ENCODE results near the gene RPAP2.

Gene RPAP2

DNA sequence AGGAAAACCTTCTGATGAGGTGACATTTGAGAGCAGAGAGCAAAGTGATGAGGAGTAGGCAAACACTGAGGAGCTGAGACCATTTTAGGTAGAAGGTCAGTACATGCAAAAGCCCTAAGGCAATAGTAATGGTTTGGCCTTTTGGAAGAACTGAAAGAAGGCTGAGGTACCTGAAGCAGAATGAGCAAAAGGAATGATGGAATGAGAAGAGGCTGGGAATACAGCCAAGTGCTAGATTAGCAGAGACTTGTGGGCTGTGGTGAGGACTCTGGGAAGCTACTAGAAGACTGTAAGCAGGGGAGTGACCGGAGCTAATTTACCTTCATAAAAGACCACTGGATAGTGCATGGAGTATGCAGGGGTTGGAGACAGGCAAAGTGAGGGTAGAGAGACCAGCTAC is 110.0 kb downstream of the RPAP2 start:
- Histone ChIP-seq H3K27ac (no peak overlapping the region), H3K4me3 (IDR thresholded peaks at IDR 0.05; ENCODE audit: insufficient read depth, low read depth, low read length) (no peak overlapping the region), H3K4me1 (ENCODE audit: low read depth, poor library complexity, severe bottlenecking) (no peaks in the 10 kb centered on the region), H2AFZ (ENCODE audit: low read depth) (no peak overlapping the region), H3K36me3 (ENCODE audit: insufficient read depth) (no peaks in the 10 kb centered on the region), H3K4me2 (no peak overlapping the region), H3K79me2 (ENCODE audit: insufficient read depth, low read depth) (no peaks in the 10 kb centered on the region), H3K27me3 (ENCODE audit: insufficient read depth, low read depth) (no peaks in the 10 kb centered on the region), H4K20me1 (ENCODE audit: insufficient read depth) (no peaks in the 10 kb centered on the region), H3K9ac (no peak overlapping the region)
- TF ChIP-seq, protein P1, sequence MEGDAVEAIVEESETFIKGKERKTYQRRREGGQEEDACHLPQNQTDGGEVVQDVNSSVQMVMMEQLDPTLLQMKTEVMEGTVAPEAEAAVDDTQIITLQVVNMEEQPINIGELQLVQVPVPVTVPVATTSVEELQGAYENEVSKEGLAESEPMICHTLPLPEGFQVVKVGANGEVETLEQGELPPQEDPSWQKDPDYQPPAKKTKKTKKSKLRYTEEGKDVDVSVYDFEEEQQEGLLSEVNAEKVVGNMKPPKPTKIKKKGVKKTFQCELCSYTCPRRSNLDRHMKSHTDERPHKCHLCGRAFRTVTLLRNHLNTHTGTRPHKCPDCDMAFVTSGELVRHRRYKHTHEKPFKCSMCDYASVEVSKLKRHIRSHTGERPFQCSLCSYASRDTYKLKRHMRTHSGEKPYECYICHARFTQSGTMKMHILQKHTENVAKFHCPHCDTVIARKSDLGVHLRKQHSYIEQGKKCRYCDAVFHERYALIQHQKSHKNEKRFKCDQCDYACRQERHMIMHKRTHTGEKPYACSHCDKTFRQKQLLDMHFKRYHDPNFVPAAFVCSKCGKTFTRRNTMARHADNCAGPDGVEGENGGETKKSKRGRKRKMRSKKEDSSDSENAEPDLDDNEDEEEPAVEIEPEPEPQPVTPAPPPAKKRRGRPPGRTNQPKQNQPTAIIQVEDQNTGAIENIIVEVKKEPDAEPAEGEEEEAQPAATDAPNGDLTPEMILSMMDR (conservative IDR thresholded peaks at IDR 0.05; ENCODE audit: low read depth, low read length): no peak

DNA sequence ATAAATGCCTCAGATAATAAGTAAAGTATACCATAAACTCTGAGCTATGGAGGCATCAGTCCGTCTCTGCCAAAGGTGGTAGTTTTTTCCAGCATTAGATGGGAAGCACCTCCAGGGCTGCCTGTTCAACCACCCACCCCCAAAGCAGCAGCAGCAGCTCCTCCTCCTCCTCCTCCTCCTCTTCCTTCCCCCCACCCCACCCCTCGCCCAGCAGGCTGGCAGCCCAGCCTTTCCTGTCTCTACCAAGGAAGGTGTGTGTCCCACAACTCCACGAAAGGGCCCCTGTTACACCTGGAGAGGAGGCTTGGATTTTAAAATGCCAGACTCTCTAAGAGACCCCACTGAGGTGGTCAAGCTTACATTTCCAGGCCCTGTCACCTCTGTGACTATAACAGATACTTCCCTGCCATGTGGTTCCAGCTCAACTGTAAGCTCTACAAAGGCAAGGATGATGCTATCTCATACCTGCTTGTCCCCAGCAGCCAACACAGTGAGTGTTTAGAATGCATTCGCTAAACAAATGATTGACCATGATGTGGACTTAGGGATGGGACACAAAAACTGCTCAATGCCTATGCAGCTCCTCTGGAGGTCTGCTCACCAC is 111.2 kb downstream of the RPAP2 start:
- no peaks in the 10 kb centered on the region for H3K79me2 ChIP-seq (ENCODE audit: insufficient read depth, low read depth)
- no peak overlapping the region for H2AFZ ChIP-seq (ENCODE audit: low read depth)
- H3K9ac ChIP-seq: no peak overlapping the region
- no peaks in the 10 kb centered on the region for H3K36me3 ChIP-seq (ENCODE audit: insufficient read depth)
- no peak overlapping the region for H3K27ac ChIP-seq
- no peak overlapping the region for H3K4me2 ChIP-seq
- no peaks in the 10 kb centered on the region for H3K27me3 ChIP-seq (ENCODE audit: insufficient read depth, low read depth)
- H3K4me1 ChIP-seq (ENCODE audit: low read depth, poor library complexity, severe bottlenecking): no peaks in the 10 kb centered on the region
- TF ChIP-seq, protein P1 (conservative IDR thresholded peaks at IDR 0.05; ENCODE audit: low read depth, low read length): no peak
- no peak overlapping the region for H3K4me3 ChIP-seq (IDR thresholded peaks at IDR 0.05; ENCODE audit: insufficient read depth, low read depth, low read length)
- H4K20me1 ChIP-seq (ENCODE audit: insufficient read depth): no peaks in the 10 kb centered on the region

DNA sequence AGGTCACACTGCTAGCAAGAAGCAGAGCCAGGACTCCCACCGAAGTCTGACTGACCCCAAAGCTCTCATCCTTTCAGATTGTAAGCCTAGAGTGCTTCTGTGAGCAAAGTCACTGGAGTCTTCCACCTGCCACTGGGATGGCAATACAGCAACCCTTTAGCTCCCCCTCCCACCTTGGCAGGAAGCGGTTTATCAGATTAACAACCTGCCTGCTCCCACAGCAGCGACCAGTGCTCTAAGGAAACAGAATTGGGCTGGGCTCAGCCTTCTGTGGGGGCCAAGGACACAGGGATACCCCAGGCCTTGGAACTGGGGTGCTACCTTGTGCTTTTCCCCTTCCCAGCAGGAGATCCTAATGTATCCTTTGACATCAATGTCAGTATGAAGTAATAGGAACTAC is 111.8 kb downstream of the RPAP2 start:
- no peaks in the 10 kb centered on the region for H3K4me1 ChIP-seq (ENCODE audit: low read depth, poor library complexity, severe bottlenecking)
- no peaks in the 10 kb centered on the region for H3K36me3 ChIP-seq (ENCODE audit: insufficient read depth)
- no peak overlapping the region for H2AFZ ChIP-seq (ENCODE audit: low read depth)
- TF ChIP-seq, protein P1 (conservative IDR thresholded peaks at IDR 0.05; ENCODE audit: low read depth, low read length): no peak
- no peak overlapping the region for H3K4me3 ChIP-seq (IDR thresholded peaks at IDR 0.05; ENCODE audit: insufficient read depth, low read depth, low read length)
- H3K79me2 ChIP-seq (ENCODE audit: insufficient read depth, low read depth): no peaks in the 10 kb centered on the region
- H4K20me1 ChIP-seq (ENCODE audit: insufficient read depth): no peaks in the 10 kb centered on the region
- no peak overlapping the region for H3K4me2 ChIP-seq
- H3K27ac ChIP-seq: no peak overlapping the region
- no peaks in the 10 kb centered on the region for H3K27me3 ChIP-seq (ENCODE audit: insufficient read depth, low read depth)
- H3K9ac ChIP-seq: no peak overlapping the region

DNA sequence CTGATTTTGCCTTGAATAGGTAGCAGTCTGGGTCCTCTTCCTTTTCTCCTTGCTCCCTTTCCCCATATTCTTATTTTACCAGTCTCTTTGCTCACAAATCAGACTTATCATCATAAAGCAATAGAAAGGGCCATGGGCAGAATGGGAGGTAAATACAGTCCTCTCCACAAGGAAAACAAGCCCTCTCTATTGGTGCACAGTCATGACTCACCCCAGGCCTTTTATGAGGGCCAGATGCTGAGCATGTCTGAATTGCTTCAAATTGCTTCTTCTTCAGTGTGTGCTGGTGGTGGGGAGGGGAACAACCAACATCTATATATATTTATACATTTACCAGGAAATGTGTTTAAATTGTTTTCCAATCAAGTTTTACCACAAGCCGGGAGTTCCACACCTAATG is 112.7 kb downstream of the RPAP2 start:
- Histone ChIP-seq H3K4me1 (ENCODE audit: low read depth, poor library complexity, severe bottlenecking) (no peaks in the 10 kb centered on the region), H2AFZ (ENCODE audit: low read depth) (no peak overlapping the region), H3K4me2 (no peak overlapping the region), H3K36me3 (ENCODE audit: insufficient read depth) (no peaks in the 10 kb centered on the region), H3K79me2 (ENCODE audit: insufficient read depth, low read depth) (no peaks in the 10 kb centered on the region), H3K27ac (no peak overlapping the region), H4K20me1 (ENCODE audit: insufficient read depth) (no peaks in the 10 kb centered on the region), H3K27me3 (ENCODE audit: insufficient read depth, low read depth) (no peaks in the 10 kb centered on the region), H3K4me3 (IDR thresholded peaks at IDR 0.05; ENCODE audit: insufficient read depth, low read depth, low read length) (no peak overlapping the region), H3K9ac (no peak overlapping the region)
- TF ChIP-seq, protein P1 (conservative IDR thresholded peaks at IDR 0.05; ENCODE audit: low read depth, low read length): no peak

Data from KMS-11 (cell line).